SK-N-SH (cell line): ENCODE measurements around the gene FNDC11. TPM values are rescaled to one million over a fixed set of nuclear protein-coding genes. Genes with fewer than 3 reads are reported as not detected.

Source experiments
- CTCF ChIA-PET: fragments of 300-600, 350-600 bp; formaldehyde crosslinking; extraction: SDS; loops from one replicate; lab custom pipeline; 2021; lab: Yijun Ruan, JAX
- POLR2A ChIA-PET: fragments of 350-600 bp; sonication (Branson Sonifier 250); formaldehyde crosslinking; extraction: SDS; loops from one replicate; lab custom pipeline; 2020; ENCODE audit warnings: antibody characterized with exemption, inconsistent platforms; lab: Yijun Ruan, JAX
- DNase-seq: peaks from one replicate; pipeline ENCODE4 v3.0.0; 2012
- H2AFZ ChIP-seq: fragments of 200-600 bp; sonication (generic); 2 replicates; pipeline ENCODE4 v1.8.1; 2016; ENCODE audit warnings: antibody characterized with exemption, mild to moderate bottlenecking, low read depth
- H3F3A ChIP-seq: fragments of 200-600 bp; sonication (generic); replicated peaks from 2 replicates; pipeline ENCODE3; 2016; ENCODE audit warnings: antibody characterized with exemption, mild to moderate bottlenecking; ENCODE audit not compliant: insufficient read depth
- H3K27ac ChIP-seq, 2 experiments: fragments of 200-500 bp in 1 of 2; fragments of 200-600 bp in 1 of 2; sonication (Bioruptor generic) in 1 of 2; sonication (generic), shearing (Covaris generic) in 1 of 2; 2 replicates each; pipeline versions ENCODE4 v1.5.1 to v1.6.1; 2014 to 2016; ENCODE audit warnings: low read depth in 2 of 2, inconsistent platforms in 1 of 2, low read length in 1 of 2, mild to moderate bottlenecking in 1 of 2, mixed read lengths in 1 of 2
- H3K27me3 ChIP-seq: fragments of 200-600 bp; sonication (generic), shearing (Covaris generic); 2 replicates; pipeline ENCODE4 v1.6.1; 2016; ENCODE audit warnings: mixed run types; ENCODE audit not compliant: insufficient read depth
- H3K36me3 ChIP-seq, 2 experiments: fragments of 200-500 bp in 1 of 2; fragments of 200-600 bp in 1 of 2; sonication (Bioruptor generic) in 1 of 2; sonication (generic) in 1 of 2; replicated peaks in 1 of 2; 2 replicates each; pipeline versions ENCODE3 to v1.5.1; 2014 to 2016; ENCODE audit warnings: low read length in 1 of 2, mild to moderate bottlenecking in 1 of 2; ENCODE audit not compliant: insufficient read depth in 2 of 2, control insufficient read depth in 1 of 2
- H3K4me1 ChIP-seq, 2 experiments: fragments of 200-500 bp in 1 of 2; fragments of 200-600 bp in 1 of 2; sonication (Bioruptor generic) in 1 of 2; sonication (generic), shearing (Covaris generic) in 1 of 2; 2 replicates each; pipeline versions ENCODE4 v1.5.1 to v1.6.1; 2014 to 2016; ENCODE audit warnings: low read depth in 1 of 2, low read length in 1 of 2, mixed run types in 1 of 2; ENCODE audit not compliant: insufficient read depth in 2 of 2, control insufficient read depth in 1 of 2
- H3K4me2 ChIP-seq: fragments of 200-600 bp; sonication (generic), shearing (Covaris generic); 2 replicates; pipeline ENCODE4 v1.6.1; 2017; ENCODE audit warnings: mixed run types
- H3K4me3 ChIP-seq, 2 experiments: fragments of 200-500 bp in 1 of 2; fragments of 200-600 bp in 1 of 2; sonication (Bioruptor generic) in 1 of 2; sonication (generic), shearing (Covaris generic) in 1 of 2; 2 replicates each; pipeline versions ENCODE4 v1.5.1 to v1.8.1; 2014 to 2016; ENCODE audit warnings: low read depth in 2 of 2, inconsistent platforms in 1 of 2, low read length in 1 of 2, mild to moderate bottlenecking in 1 of 2, mixed read lengths in 1 of 2, moderate library complexity in 1 of 2
- H3K79me2 ChIP-seq: fragments of 200-600 bp; sonication (generic); 2 replicates; pipeline ENCODE4 v1.8.1; 2017; ENCODE audit warnings: mild to moderate bottlenecking; ENCODE audit not compliant: insufficient read depth
- H3K9ac ChIP-seq: fragments of 200-600 bp; sonication (generic); 2 replicates; pipeline ENCODE4 v1.6.1; 2017; ENCODE audit warnings: mixed run types
- H3K9me2 ChIP-seq: fragments of 200-600 bp; sonication (generic); 2 replicates; pipeline ENCODE4 v1.6.1; 2017; ENCODE audit warnings: mixed run types
- H3K9me3 ChIP-seq: fragments of 200-600 bp; sonication (generic); 2 replicates; pipeline ENCODE4 v1.6.1; 2017; ENCODE audit warnings: mixed run types, mild to moderate bottlenecking, moderate library complexity
- H4K20me1 ChIP-seq: fragments of 200-600 bp; sonication (generic); 2 replicates; pipeline ENCODE4 v1.6.1; 2017; ENCODE audit warnings: mild to moderate bottlenecking, mixed run types; ENCODE audit not compliant: insufficient read depth
- ELF1 ChIP-seq: IDR thresholded peaks from 2 replicates; pipeline ENCODE4 v1.4.0; 2012
- EZH2phosphoT487 ChIP-seq: fragments of 200-600 bp; sonication (generic); IDR thresholded peaks from 2 replicates; pipeline ENCODE4 v1.6.1; 2017; ENCODE audit warnings: low read depth, mixed run types, mild to moderate bottlenecking, antibody characterized with exemption, moderate library complexity, borderline replicate concordance
- FOSL2 ChIP-seq: IDR thresholded peaks from 2 replicates; pipeline ENCODE4 v1.4.0; 2012; ENCODE audit warnings: low read depth, mild to moderate bottlenecking, moderate library complexity, borderline replicate concordance
- GATA2 ChIP-seq: sonication (generic); formaldehyde crosslinking; IDR thresholded peaks from 2 replicates; pipeline ENCODE4 v1.5.0; 2020; ENCODE audit warnings: mild to moderate bottlenecking, missing genetic modification reagents
- MXI1 ChIP-seq: IDR thresholded peaks from 2 replicates; pipeline ENCODE4 v1.6.1; 2012; ENCODE audit warnings: mild to moderate bottlenecking, low read depth, low read length, improper control_type of control experiment
- NFIC ChIP-seq: IDR thresholded peaks from 2 replicates; pipeline ENCODE4 v1.4.0; 2012; ENCODE audit warnings: borderline replicate concordance
- NRF1 ChIP-seq: IDR thresholded peaks from 2 replicates; pipeline ENCODE4 v1.6.1; 2012; ENCODE audit warnings: low read depth, mild to moderate bottlenecking, low read length
- POLR2AphosphoS5 ChIP-seq: IDR thresholded peaks from 2 replicates; pipeline ENCODE4 v1.6.1; 2012; ENCODE audit warnings: low read depth, low read length
- RAD21 ChIP-seq: IDR thresholded peaks from 2 replicates; pipeline ENCODE4 v1.6.1; 2012; ENCODE audit warnings: mild to moderate bottlenecking, low read length
- RXRA ChIP-seq: IDR thresholded peaks from 2 replicates; pipeline ENCODE4 v1.4.0; 2012; ENCODE audit warnings: low read depth, mild to moderate bottlenecking, borderline replicate concordance
- SIN3A ChIP-seq: IDR thresholded peaks from 2 replicates; pipeline ENCODE4 v1.6.1; 2012; ENCODE audit warnings: low read depth, mild to moderate bottlenecking, low read length, moderate library complexity, borderline replicate concordance
- USF1 ChIP-seq: IDR thresholded peaks from 2 replicates; pipeline ENCODE4 v1.4.0; 2012; ENCODE audit warnings: low read depth, borderline replicate concordance
- USF2 ChIP-seq: fragments of 150-350 bp; IDR thresholded peaks from 2 replicates; pipeline ENCODE4 v1.6.1; 2017; ENCODE audit warnings: antibody characterized with exemption, low read length, low read depth, borderline replicate concordance
- WGBS: methylation state at CpG from one replicate; pipeline ENCODE4 v1.1.6; 2017; ENCODE audit warnings: low lambda C conversion rate; 5-methylcytosine and 5-hydroxymethylcytosine counted together
- polyA plus RNA-seq, 3 experiments: library from polyadenylated mRNA; depleted of rRNA; stranded (reverse); fragments of >200 nt; gene quantifications; 2 replicates each; pipeline ENCODE4 v1.2.3, GENCODE V29; 2012
- TF ChIP-seq, protein P1 (sequence below): IDR thresholded peaks from 2 replicates; pipeline ENCODE4 v1.6.1; 2012; ENCODE audit warnings: mild to moderate bottlenecking, low read depth, low read length, moderate library complexity
- TF ChIP-seq, protein P2 (sequence below): IDR thresholded peaks from 2 replicates; pipeline ENCODE4; 2012

The FNDC11 gene
- polyA plus RNA-seq, 1 of the 3 experiments (the other 2 are of a cell fraction): 5.5 TPM

GRCh38 chr20:63554361-63555278, 661 bp downstream of the FNDC11 start:
- POLR2A ChIA-PET: interaction anchor here (0.6 kb wide), 1 partner anchor 98 kb away, joined by 3 read pairs; no protein-coding TSS in a partner anchor
- CTCF ChIA-PET: interaction anchor here (0.8 to 1.8 kb wide), 3 partner anchors 17 to 97 kb away, joined by 3 to 12 read pairs (median 3); partner anchors contain the start of gene PTK6

DNA sequence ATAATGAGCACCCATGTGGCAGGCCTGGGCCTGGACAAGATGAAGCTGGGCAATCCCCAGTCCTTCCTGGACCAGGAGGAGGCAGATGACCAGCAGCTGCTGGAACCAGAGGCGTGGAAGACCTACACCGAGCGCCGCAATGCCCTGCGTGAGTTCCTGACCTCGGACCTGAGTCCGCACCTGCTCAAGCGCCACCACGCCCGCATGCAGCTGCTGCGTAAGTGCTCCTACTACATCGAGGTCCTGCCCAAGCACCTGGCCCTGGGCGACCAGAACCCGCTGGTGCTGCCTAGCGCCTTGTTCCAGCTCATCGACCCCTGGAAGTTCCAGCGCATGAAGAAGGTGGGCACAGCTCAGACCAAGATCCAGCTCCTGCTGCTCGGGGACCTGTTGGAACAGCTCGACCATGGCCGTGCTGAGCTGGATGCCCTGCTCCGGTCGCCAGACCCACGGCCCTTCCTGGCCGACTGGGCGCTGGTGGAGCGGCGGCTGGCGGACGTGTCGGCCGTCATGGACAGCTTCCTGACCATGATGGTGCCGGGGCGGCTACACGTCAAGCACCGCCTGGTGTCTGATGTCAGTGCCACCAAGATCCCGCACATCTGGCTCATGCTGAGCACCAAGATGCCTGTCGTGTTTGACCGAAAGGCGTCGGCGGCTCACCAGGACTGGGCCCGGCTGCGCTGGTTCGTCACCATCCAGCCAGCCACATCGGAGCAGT, 1.9 kb downstream of the FNDC11 start:
- CTCF ChIA-PET: interaction anchor here (0.8 to 1.8 kb wide), 4 partner anchors 13 to 96 kb away, joined by 3 to 12 read pairs (median 4); partner anchors contain the start of gene PTK6
- peaks cover 9% of the 10 kb centered on the region for H3F3A ChIP-seq
- TF ChIP-seq MXI1: no peak
- TF ChIP-seq, protein P1, sequence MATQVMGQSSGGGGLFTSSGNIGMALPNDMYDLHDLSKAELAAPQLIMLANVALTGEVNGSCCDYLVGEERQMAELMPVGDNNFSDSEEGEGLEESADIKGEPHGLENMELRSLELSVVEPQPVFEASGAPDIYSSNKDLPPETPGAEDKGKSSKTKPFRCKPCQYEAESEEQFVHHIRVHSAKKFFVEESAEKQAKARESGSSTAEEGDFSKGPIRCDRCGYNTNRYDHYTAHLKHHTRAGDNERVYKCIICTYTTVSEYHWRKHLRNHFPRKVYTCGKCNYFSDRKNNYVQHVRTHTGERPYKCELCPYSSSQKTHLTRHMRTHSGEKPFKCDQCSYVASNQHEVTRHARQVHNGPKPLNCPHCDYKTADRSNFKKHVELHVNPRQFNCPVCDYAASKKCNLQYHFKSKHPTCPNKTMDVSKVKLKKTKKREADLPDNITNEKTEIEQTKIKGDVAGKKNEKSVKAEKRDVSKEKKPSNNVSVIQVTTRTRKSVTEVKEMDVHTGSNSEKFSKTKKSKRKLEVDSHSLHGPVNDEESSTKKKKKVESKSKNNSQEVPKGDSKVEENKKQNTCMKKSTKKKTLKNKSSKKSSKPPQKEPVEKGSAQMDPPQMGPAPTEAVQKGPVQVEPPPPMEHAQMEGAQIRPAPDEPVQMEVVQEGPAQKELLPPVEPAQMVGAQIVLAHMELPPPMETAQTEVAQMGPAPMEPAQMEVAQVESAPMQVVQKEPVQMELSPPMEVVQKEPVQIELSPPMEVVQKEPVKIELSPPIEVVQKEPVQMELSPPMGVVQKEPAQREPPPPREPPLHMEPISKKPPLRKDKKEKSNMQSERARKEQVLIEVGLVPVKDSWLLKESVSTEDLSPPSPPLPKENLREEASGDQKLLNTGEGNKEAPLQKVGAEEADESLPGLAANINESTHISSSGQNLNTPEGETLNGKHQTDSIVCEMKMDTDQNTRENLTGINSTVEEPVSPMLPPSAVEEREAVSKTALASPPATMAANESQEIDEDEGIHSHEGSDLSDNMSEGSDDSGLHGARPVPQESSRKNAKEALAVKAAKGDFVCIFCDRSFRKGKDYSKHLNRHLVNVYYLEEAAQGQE: no peak
- TF ChIP-seq FOSL2: no peak
- no peak for TF ChIP-seq RAD21
- no peak for TF ChIP-seq GATA2
- no peak for TF ChIP-seq ELF1
- no peak for TF ChIP-seq NRF1
- TF ChIP-seq EZH2phosphoT487: no peak
- TF ChIP-seq USF1: no peak
- TF ChIP-seq, protein P2, sequence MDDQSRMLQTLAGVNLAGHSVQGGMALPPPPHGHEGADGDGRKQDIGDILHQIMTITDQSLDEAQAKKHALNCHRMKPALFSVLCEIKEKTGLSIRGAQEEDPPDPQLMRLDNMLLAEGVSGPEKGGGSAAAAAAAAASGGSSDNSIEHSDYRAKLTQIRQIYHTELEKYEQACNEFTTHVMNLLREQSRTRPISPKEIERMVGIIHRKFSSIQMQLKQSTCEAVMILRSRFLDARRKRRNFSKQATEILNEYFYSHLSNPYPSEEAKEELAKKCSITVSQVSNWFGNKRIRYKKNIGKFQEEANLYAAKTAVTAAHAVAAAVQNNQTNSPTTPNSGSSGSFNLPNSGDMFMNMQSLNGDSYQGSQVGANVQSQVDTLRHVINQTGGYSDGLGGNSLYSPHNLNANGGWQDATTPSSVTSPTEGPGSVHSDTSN: no peak

More at GRCh38 chr20:63554361-63555278, 661 bp downstream of the FNDC11 start:
- WGBS: 70% methylated on average over 8 of the region's 38 CpGs
- H3F3A ChIP-seq: peaks cover 9% of the 10 kb centered on the region
- H4K20me1 ChIP-seq: no peaks in the 10 kb centered on the region
- H3K9ac ChIP-seq: peak overlapping the region; percentile 77
- no peaks in the 10 kb centered on the region for H3K9me3 ChIP-seq
- H3K4me2 ChIP-seq: peak overlapping the region; percentile 99
- TF ChIP-seq POLR2AphosphoS5: no peak
- no peak for TF ChIP-seq SIN3A
- no peak for TF ChIP-seq USF2
- no peak for TF ChIP-seq NFIC
- TF ChIP-seq, protein P2: no peak
- TF ChIP-seq RXRA: no peak
- H3K79me2 ChIP-seq: no peaks in the 10 kb centered on the region
- no peaks in the 10 kb centered on the region for H3K27me3 ChIP-seq
- H3K9me2 ChIP-seq: no peaks in the 10 kb centered on the region
- peaks cover 0 to 14% of the 10 kb centered on the region in 2 experiments; a peak in 1 of 4 replicates for H3K4me1 ChIP-seq
- H2AFZ ChIP-seq: no peak overlapping the region
- peak overlapping the region; percentile 71 to 85 for H3K4me3 ChIP-seq
- no peaks in the 10 kb centered on the region for H3K36me3 ChIP-seq
- H3K27ac ChIP-seq: peak overlapping the region in 1 of 2 experiments; percentile 2; a peak in 1 of 4 replicates
- no peak for DNase-seq

More for the DNA sequence above, 1.9 kb downstream of the FNDC11 start:
- H3K9me3 ChIP-seq: no peaks in the 10 kb centered on the region
- no peak overlapping the region for H3K4me3 ChIP-seq
- no peaks in the 10 kb centered on the region for H3K79me2 ChIP-seq
- H3K4me2 ChIP-seq: no peak overlapping the region
- H3K27me3 ChIP-seq: no peaks in the 10 kb centered on the region
- no peaks in the 10 kb centered on the region for H4K20me1 ChIP-seq
- POLR2A ChIA-PET: no interaction called here
- no peak for DNase-seq
- H3K9me2 ChIP-seq: no peaks in the 10 kb centered on the region
- H2AFZ ChIP-seq: no peak overlapping the region
- no peak overlapping the region; a peak in 1 of 4 replicates for H3K27ac ChIP-seq
- peaks cover 0 to 4% of the 10 kb centered on the region in 2 experiments for H3K36me3 ChIP-seq
- H3K4me1 ChIP-seq: peaks cover 0 to 14% of the 10 kb centered on the region in 2 experiments; a peak in 1 of 4 replicates
- 96% methylated on average over 18 of the region's 45 CpGs for WGBS
- H3K9ac ChIP-seq: no peak overlapping the region
